ENCODE data around the gene PDE11A. TPM values are rescaled to one million over a fixed set of nuclear protein-coding genes. Genes with fewer than 3 reads are reported as not detected.
"Not testable (repeated sequence)": the region's sequence is repeated elsewhere in the genome, so short reads cannot be mapped to it uniquely, and the experiment has no call there.

The PDE11A gene
- total RNA-seq, 2 donors from 2014 or later = 1.5 to 1.9 TPM

- no peak overlapping the region for H3K4me3 Mint-ChIP-seq
- Histone ChIP-seq H3K9me3 (ENCODE audit: control insufficient read depth, low read length) (no peaks in the 10 kb centered on the region), H3K27ac (ENCODE audit: low read depth, low read length) (no peak overlapping the region), H3K27me3 (ENCODE audit: control insufficient read depth, insufficient read depth, low read length, poor library complexity, severe bottlenecking) (no peaks in the 10 kb centered on the region), H3K4me3 (ENCODE audit: low read length) (no peak overlapping the region), H3K4me1 (ENCODE audit: control insufficient read depth, insufficient read depth, low read length) (no peaks in the 10 kb centered on the region), H3K36me3 (ENCODE audit: control insufficient read depth, insufficient read depth, low read length) (no peaks in the 10 kb centered on the region), H3K9ac (ENCODE audit: extremely low read depth, low read length, poor library complexity, severe bottlenecking) (no peak overlapping the region)
- DNase-seq = no peak
- TF ChIP-seq, protein P1, sequence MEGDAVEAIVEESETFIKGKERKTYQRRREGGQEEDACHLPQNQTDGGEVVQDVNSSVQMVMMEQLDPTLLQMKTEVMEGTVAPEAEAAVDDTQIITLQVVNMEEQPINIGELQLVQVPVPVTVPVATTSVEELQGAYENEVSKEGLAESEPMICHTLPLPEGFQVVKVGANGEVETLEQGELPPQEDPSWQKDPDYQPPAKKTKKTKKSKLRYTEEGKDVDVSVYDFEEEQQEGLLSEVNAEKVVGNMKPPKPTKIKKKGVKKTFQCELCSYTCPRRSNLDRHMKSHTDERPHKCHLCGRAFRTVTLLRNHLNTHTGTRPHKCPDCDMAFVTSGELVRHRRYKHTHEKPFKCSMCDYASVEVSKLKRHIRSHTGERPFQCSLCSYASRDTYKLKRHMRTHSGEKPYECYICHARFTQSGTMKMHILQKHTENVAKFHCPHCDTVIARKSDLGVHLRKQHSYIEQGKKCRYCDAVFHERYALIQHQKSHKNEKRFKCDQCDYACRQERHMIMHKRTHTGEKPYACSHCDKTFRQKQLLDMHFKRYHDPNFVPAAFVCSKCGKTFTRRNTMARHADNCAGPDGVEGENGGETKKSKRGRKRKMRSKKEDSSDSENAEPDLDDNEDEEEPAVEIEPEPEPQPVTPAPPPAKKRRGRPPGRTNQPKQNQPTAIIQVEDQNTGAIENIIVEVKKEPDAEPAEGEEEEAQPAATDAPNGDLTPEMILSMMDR (conservative IDR thresholded peaks at IDR 0.05) = no peak
- 88 to 90% methylated on average over 1 to 2 of the region's 2 CpGs for WGBS, 2 experiments (ENCODE audit: insufficient coverage in 1 of 2, insufficient read length in 1 of 2)
- H3K9me3 Mint-ChIP-seq = no peaks in the 10 kb centered on the region
- peaks cover 11% of the 10 kb centered on the region for H3K27me3 Mint-ChIP-seq (ENCODE audit: insufficient read depth)
- no peaks in the 10 kb centered on the region for H3K4me1 Mint-ChIP-seq
- no peaks in the 10 kb centered on the region for H3K36me3 Mint-ChIP-seq (ENCODE audit: low read depth)
- no peak overlapping the region for H3K27ac Mint-ChIP-seq
Measured at GRCh38 chr2:178047391-178047790, 25.2 kb downstream of the PDE11A start.

- Histone ChIP-seq H3K4me1 (ENCODE audit: control insufficient read depth, insufficient read depth, low read length) (no peaks in the 10 kb centered on the region), H3K36me3 (ENCODE audit: control insufficient read depth, insufficient read depth, low read length) (no peaks in the 10 kb centered on the region), H3K4me3 (ENCODE audit: low read length) (no peak overlapping the region), H3K9ac (ENCODE audit: extremely low read depth, low read length, poor library complexity, severe bottlenecking) (no peak overlapping the region), H3K27ac (ENCODE audit: low read depth, low read length) (no peak overlapping the region), H3K9me3 (ENCODE audit: control insufficient read depth, low read length) (no peaks in the 10 kb centered on the region), H3K27me3 (ENCODE audit: control insufficient read depth, insufficient read depth, low read length, poor library complexity, severe bottlenecking) (no peaks in the 10 kb centered on the region)
- no peaks in the 10 kb centered on the region for H3K36me3 Mint-ChIP-seq (ENCODE audit: low read depth)
- no peaks in the 10 kb centered on the region for H3K9me3 Mint-ChIP-seq
- H3K27me3 Mint-ChIP-seq (ENCODE audit: insufficient read depth) = peaks cover 8% of the 10 kb centered on the region
- H3K27ac Mint-ChIP-seq = no peak overlapping the region
- TF ChIP-seq, protein P1 (conservative IDR thresholded peaks at IDR 0.05) = no peak
- DNase-seq = no peak
- 87% methylated on average over 1 of the region's 1 CpG; no CpG with 5 or more reads in 1 of the 2 experiments for WGBS, 2 experiments (ENCODE audit: insufficient coverage in 1 of 2, insufficient read length in 1 of 2)
- H3K4me1 Mint-ChIP-seq = no peaks in the 10 kb centered on the region
- no peak overlapping the region for H3K4me3 Mint-ChIP-seq
Measured at GRCh38 chr2:178044836-178045235, 27.7 kb downstream of the PDE11A start.

GRCh38 chr2:178043266-178043665 lies 29.3 kb downstream of the PDE11A start:
- TF ChIP-seq, protein P1 (conservative IDR thresholded peaks at IDR 0.05) = no peak
- no peak overlapping the region for H3K4me3 ChIP-seq (ENCODE audit: low read length)
- Mint-ChIP-seq H3K4me1 (no peaks in the 10 kb centered on the region), H3K27me3 (ENCODE audit: insufficient read depth) (peaks cover 8% of the 10 kb centered on the region), H3K9me3 (no peaks in the 10 kb centered on the region), H3K36me3 (ENCODE audit: low read depth) (no peaks in the 10 kb centered on the region), H3K27ac (no peak overlapping the region), H3K4me3 (no peak overlapping the region)
- WGBS, 2 experiments (ENCODE audit: insufficient coverage in 1 of 2, insufficient read length in 1 of 2) = 97% methylated on average over 1 of the region's 1 CpG; no CpG with 5 or more reads in 1 of the 2 experiments
- H3K27me3 ChIP-seq (ENCODE audit: control insufficient read depth, insufficient read depth, low read length, poor library complexity, severe bottlenecking) = no peaks in the 10 kb centered on the region
- H3K36me3 ChIP-seq (ENCODE audit: control insufficient read depth, insufficient read depth, low read length) = no peaks in the 10 kb centered on the region
- H3K9ac ChIP-seq (ENCODE audit: extremely low read depth, low read length, poor library complexity, severe bottlenecking) = no peak overlapping the region
- H3K27ac ChIP-seq (ENCODE audit: low read depth, low read length) = no peak overlapping the region
- H3K4me1 ChIP-seq (ENCODE audit: control insufficient read depth, insufficient read depth, low read length) = no peaks in the 10 kb centered on the region
- no peak for DNase-seq
- no peaks in the 10 kb centered on the region for H3K9me3 ChIP-seq (ENCODE audit: control insufficient read depth, low read length)

- H3K27me3 ChIP-seq (ENCODE audit: control insufficient read depth, insufficient read depth, low read length, poor library complexity, severe bottlenecking); H3K4me3 Mint-ChIP-seq: not testable (repeated sequence)
Measured at GRCh38 chr2:178033583-178033982, 39.0 kb downstream of the PDE11A start.

More at GRCh38 chr2:178033583-178033982, 39.0 kb downstream of the PDE11A start:
- H3K27me3 Mint-ChIP-seq (ENCODE audit: insufficient read depth) = peaks cover 13% of the 10 kb centered on the region
- H3K27ac ChIP-seq (ENCODE audit: low read depth, low read length); H3K36me3 ChIP-seq (ENCODE audit: control insufficient read depth, insufficient read depth, low read length); H3K4me1 ChIP-seq (ENCODE audit: control insufficient read depth, insufficient read depth, low read length); DNase-seq; H3K9me3 ChIP-seq (ENCODE audit: control insufficient read depth, low read length); H3K9ac ChIP-seq (ENCODE audit: extremely low read depth, low read length, poor library complexity, severe bottlenecking); H3K27ac Mint-ChIP-seq; H3K4me3 ChIP-seq (ENCODE audit: low read length); H3K36me3 Mint-ChIP-seq (ENCODE audit: low read depth); H3K4me1 Mint-ChIP-seq: not testable (repeated sequence)
- H3K9me3 Mint-ChIP-seq = peaks cover 26% of the 10 kb centered on the region
